ENCODE results near the gene CD300H. TPM values are rescaled to one million over a fixed set of nuclear protein-coding genes. Genes with fewer than 3 reads are reported as not detected.
"Not testable (repeated sequence)": the region's sequence is repeated elsewhere in the genome, so short reads cannot be mapped to it uniquely, and the experiment has no call there.

Gene CD300H
- total RNA-seq, 2 donors from 2014 or later: 0.45 TPM; not detected in 1

GRCh38 chr17:74523308-74523707 lies 44.0 kb downstream of the CD300H start:
- intact Hi-C loops (cut with DNase I): no loop called here
- H3K4me3 ChIP-seq: no peak overlapping the region
- DNase-seq: peak; percentile 4
- H3K4me1 ChIP-seq: no peaks in the 10 kb centered on the region
- H3K27ac ChIP-seq: no peak overlapping the region
- no peak overlapping the region for H3K9ac ChIP-seq (ENCODE audit: low read depth in 2 of 2, low read length in 2 of 2)
- H3K27me3 ChIP-seq: no peaks in the 10 kb centered on the region
- no peak for TF ChIP-seq CTCF (IDR thresholded peaks at IDR 0.05)
- no peaks in the 10 kb centered on the region for H3K9me3 ChIP-seq
- H3K36me3 ChIP-seq: no peaks in the 10 kb centered on the region

GRCh38 chr17:74522381-74523105 lies 44.8 kb downstream of the CD300H start:
- Histone ChIP-seq H3K4me3 (no peak overlapping the region), H3K36me3 (no peaks in the 10 kb centered on the region), H3K9ac (ENCODE audit: low read depth in 2 of 2, low read length in 2 of 2) (no peak overlapping the region), H3K27ac (no peak overlapping the region), H3K27me3 (no peaks in the 10 kb centered on the region), H3K9me3 (no peaks in the 10 kb centered on the region), H3K4me1 (no peaks in the 10 kb centered on the region)
- intact Hi-C loops (cut with DNase I): no loop called here
- TF ChIP-seq CTCF (IDR thresholded peaks at IDR 0.05): no peak
- peak; percentile 14 for DNase-seq

GRCh38 chr17:74521701-74522201 lies 45.6 kb downstream of the CD300H start:
- H3K4me3 ChIP-seq: no peak overlapping the region
- H3K9me3 ChIP-seq: no peaks in the 10 kb centered on the region
- H3K9ac ChIP-seq (ENCODE audit: low read depth in 2 of 2, low read length in 2 of 2): no peak overlapping the region
- DNase-seq: peak; percentile 18
- intact Hi-C loops (cut with DNase I): no loop called here
- no peaks in the 10 kb centered on the region for H3K27me3 ChIP-seq
- H3K36me3 ChIP-seq: no peaks in the 10 kb centered on the region
- H3K27ac ChIP-seq: peak overlapping the region; percentile 37
- H3K4me1 ChIP-seq: no peaks in the 10 kb centered on the region
- no peak for TF ChIP-seq CTCF (IDR thresholded peaks at IDR 0.05)

- H3K27me3 ChIP-seq: no peaks in the 10 kb centered on the region
- peak overlapping the region; percentile 37 for H3K27ac ChIP-seq
- no peaks in the 10 kb centered on the region for H3K4me1 ChIP-seq
- no peaks in the 10 kb centered on the region for H3K36me3 ChIP-seq
- no peak overlapping the region for H3K9ac ChIP-seq (ENCODE audit: low read depth in 2 of 2, low read length in 2 of 2)
- peak; percentile 17 for DNase-seq
- no peak for TF ChIP-seq CTCF (IDR thresholded peaks at IDR 0.05)
- intact Hi-C loops (cut with DNase I): no loop called here
- H3K4me3 ChIP-seq: no peak overlapping the region
- H3K9me3 ChIP-seq: no peaks in the 10 kb centered on the region
These were observed 46.4 kb downstream of the CD300H start for GRCh38 chr17:74520790-74521480.

GRCh38 chr17:74520016-74520434 lies 47.3 kb downstream of the CD300H start:
- no peaks in the 10 kb centered on the region for H3K4me1 ChIP-seq
- H3K27me3 ChIP-seq: no peaks in the 10 kb centered on the region
- H3K36me3 ChIP-seq: no peaks in the 10 kb centered on the region
- TF ChIP-seq CTCF (IDR thresholded peaks at IDR 0.05): no peak
- intact Hi-C loops (cut with DNase I): no loop called here
- H3K9ac ChIP-seq (ENCODE audit: low read depth in 2 of 2, low read length in 2 of 2): no peak overlapping the region
- H3K4me3 ChIP-seq: no peak overlapping the region
- H3K27ac ChIP-seq: peak overlapping the region; percentile 37
- H3K9me3 ChIP-seq: no peaks in the 10 kb centered on the region
- peak; percentile 19 for DNase-seq

GRCh38 chr17:74518413-74518981 lies 48.8 kb downstream of the CD300H start:
- H3K9ac ChIP-seq (ENCODE audit: low read depth in 2 of 2, low read length in 2 of 2); DNase-seq; intact Hi-C loops (cut with DNase I); H3K9me3 ChIP-seq; H3K4me1 ChIP-seq; H3K36me3 ChIP-seq; H3K27me3 ChIP-seq; H3K4me3 ChIP-seq; H3K27ac ChIP-seq: not testable (repeated sequence)

All from colonic mucosa (tissue), 4 donors.